Measurements from ENCODE around the gene TSGA10IP.

GRCh38 chr11:65960824-65961266 lies 15.6 kb downstream of the TSGA10IP start:
- TF ChIP-seq POLR2A (IDR thresholded peaks at IDR 0.05): no peak
- TF ChIP-seq, protein P1, sequence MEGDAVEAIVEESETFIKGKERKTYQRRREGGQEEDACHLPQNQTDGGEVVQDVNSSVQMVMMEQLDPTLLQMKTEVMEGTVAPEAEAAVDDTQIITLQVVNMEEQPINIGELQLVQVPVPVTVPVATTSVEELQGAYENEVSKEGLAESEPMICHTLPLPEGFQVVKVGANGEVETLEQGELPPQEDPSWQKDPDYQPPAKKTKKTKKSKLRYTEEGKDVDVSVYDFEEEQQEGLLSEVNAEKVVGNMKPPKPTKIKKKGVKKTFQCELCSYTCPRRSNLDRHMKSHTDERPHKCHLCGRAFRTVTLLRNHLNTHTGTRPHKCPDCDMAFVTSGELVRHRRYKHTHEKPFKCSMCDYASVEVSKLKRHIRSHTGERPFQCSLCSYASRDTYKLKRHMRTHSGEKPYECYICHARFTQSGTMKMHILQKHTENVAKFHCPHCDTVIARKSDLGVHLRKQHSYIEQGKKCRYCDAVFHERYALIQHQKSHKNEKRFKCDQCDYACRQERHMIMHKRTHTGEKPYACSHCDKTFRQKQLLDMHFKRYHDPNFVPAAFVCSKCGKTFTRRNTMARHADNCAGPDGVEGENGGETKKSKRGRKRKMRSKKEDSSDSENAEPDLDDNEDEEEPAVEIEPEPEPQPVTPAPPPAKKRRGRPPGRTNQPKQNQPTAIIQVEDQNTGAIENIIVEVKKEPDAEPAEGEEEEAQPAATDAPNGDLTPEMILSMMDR (IDR thresholded peaks at IDR 0.05): no peak
- TF ChIP-seq EP300 (IDR thresholded peaks at IDR 0.05): no peak

Data from gastroesophageal sphincter (tissue), 3 donors.